Uterus (tissue), 4 donors: Measurements from ENCODE around the gene LYST. TPM values are rescaled to one million over a fixed set of nuclear protein-coding genes. Genes with fewer than 3 reads are reported as not detected.

Experiments used
- DNase-seq, 2 donors: peaks; one replicate each; pipeline ENCODE4 v3.0.0-alpha.2; 2019 to 2020
- H3K27ac ChIP-seq, 2 donors: fragments of 200-600 bp; sonication (generic); 1 replicate in 1 of 2; 2 replicates in 1 of 2; pipeline ENCODE4 v1.5.1; 2016 to 2018
- H3K27me3 ChIP-seq, 2 donors: fragments of 200-600 bp; sonication (generic); one replicate each; pipeline ENCODE4 v1.5.1; 2018 to 2019; ENCODE audit warnings: control low read depth in 1 of 2
- H3K36me3 ChIP-seq, 2 donors: fragments of 200-600 bp; sonication (generic); one replicate each; pipeline ENCODE4 v1.5.1; 2019; ENCODE audit warnings: control low read depth in 1 of 2
- H3K4me1 ChIP-seq, 2 donors: fragments of 200-600 bp; sonication (generic); one replicate each; pipeline ENCODE4 v1.5.1; 2018 to 2019; ENCODE audit warnings: control low read depth in 1 of 2
- H3K4me3 ChIP-seq, 2 donors: fragments of 200-600 bp; sonication (generic); 1 replicate in 1 of 2; 2 replicates in 1 of 2; pipeline ENCODE4 v1.5.1; 2018 to 2019; ENCODE audit warnings: mild to moderate bottlenecking in 1 of 2
- H3K9me3 ChIP-seq, 2 donors: fragments of 200-600 bp; sonication (generic); one replicate each; pipeline ENCODE4 v1.5.1; 2019; ENCODE audit warnings: control low read depth in 1 of 2
- POLR2A ChIP-seq, 2 donors: fragments of 450-650 bp; IDR thresholded peaks; one replicate each; pipeline ENCODE4 v1.6.1; 2016; ENCODE audit warnings: antibody characterized with exemption in 2 of 2, mild to moderate bottlenecking in 1 of 2, moderate library complexity in 1 of 2
- intact Hi-C: fragments of 100-400 bp; cut with DNase I; formaldehyde crosslinking; loops from one replicate; pipeline ENCODE4 v1.15.1; 2023; ENCODE audit warnings: low total_unique reads
- total RNA-seq, 4 donors: library from RNA; depleted of rRNA in 3 of 4; stranded (reverse); fragments of >200 nt in 3 of 4; gene quantifications; one replicate each; pipeline versions ENCODE4 v1.1.0 to v1.2.4, GENCODE V29; 2014 to 2023
- TF ChIP-seq, protein P1 (sequence below), 4 experiments: fragments of 200-600 bp in 2 of 4; fragments of 450-650 bp in 2 of 4; sonication (generic) in 2 of 4; IDR thresholded peaks; one replicate each; pipeline ENCODE4 v1.5.1; 2016 to 2019; ENCODE audit warnings: antibody characterized with exemption in 4 of 4, mild to moderate bottlenecking in 2 of 4, moderate library complexity in 1 of 4
- donor health status: DM: yes; HTN: yes; CAD: no.

The LYST gene
- total RNA-seq, 4 donors from 2014 or later = 25.6 to 68.2 (median 32.9) TPM

DNA sequence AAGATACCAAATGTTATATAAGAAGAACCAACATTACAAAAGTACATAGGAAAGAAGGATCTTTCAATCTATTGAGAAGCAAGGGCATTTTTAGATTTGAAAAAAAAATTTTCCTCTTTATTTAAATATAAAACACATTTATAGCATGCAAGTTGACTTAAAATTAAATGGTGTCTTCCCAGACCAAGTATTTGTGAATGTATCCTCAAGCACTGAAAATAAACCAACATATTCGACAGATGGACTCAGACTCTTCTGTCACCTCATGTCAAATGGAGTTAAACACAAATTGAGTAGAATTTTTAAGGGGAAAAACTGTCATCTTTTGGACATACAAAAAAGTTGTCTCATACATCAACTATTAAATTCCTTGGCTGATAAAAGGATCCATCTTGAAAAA is 140.1 kb downstream of the LYST start:
- no peak for DNase-seq
- Histone ChIP-seq H3K9me3 (no peaks in the 10 kb centered on the region), H3K4me3 (no peak overlapping the region), H3K27ac (no peak overlapping the region), H3K27me3 (no peaks in the 10 kb centered on the region), H3K36me3 (no peaks in the 10 kb centered on the region), H3K4me1 (no peaks in the 10 kb centered on the region)
- no peak for TF ChIP-seq POLR2A (IDR thresholded peaks at IDR 0.05)
- TF ChIP-seq, protein P1, sequence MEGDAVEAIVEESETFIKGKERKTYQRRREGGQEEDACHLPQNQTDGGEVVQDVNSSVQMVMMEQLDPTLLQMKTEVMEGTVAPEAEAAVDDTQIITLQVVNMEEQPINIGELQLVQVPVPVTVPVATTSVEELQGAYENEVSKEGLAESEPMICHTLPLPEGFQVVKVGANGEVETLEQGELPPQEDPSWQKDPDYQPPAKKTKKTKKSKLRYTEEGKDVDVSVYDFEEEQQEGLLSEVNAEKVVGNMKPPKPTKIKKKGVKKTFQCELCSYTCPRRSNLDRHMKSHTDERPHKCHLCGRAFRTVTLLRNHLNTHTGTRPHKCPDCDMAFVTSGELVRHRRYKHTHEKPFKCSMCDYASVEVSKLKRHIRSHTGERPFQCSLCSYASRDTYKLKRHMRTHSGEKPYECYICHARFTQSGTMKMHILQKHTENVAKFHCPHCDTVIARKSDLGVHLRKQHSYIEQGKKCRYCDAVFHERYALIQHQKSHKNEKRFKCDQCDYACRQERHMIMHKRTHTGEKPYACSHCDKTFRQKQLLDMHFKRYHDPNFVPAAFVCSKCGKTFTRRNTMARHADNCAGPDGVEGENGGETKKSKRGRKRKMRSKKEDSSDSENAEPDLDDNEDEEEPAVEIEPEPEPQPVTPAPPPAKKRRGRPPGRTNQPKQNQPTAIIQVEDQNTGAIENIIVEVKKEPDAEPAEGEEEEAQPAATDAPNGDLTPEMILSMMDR (IDR thresholded peaks at IDR 0.05) = no peak
- intact Hi-C loops = no loop called here

DNA sequence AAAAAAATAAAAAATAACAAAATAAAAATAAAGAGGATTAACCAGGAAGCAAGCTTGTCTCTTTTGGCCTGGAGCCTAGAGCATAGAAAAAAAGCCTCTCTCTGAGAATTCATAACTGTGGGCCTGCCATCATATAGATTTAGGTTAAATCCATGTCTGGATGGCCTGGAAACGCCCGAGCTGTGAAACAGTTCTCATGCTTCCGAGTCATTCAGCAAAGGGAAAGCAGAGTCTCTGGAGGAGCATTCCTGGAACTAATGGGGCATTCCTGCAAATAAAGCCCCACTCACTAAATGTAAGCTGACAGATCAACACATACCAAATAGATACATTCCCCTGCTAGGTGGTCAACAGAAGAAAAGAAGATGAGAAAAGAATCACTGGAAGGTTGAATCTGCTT is 141.3 kb downstream of the LYST start:
- intact Hi-C loops = no loop called here
- TF ChIP-seq, protein P1 (IDR thresholded peaks at IDR 0.05) = no peak
- TF ChIP-seq POLR2A (IDR thresholded peaks at IDR 0.05) = no peak
- H3K4me1 ChIP-seq = no peaks in the 10 kb centered on the region

DNA sequence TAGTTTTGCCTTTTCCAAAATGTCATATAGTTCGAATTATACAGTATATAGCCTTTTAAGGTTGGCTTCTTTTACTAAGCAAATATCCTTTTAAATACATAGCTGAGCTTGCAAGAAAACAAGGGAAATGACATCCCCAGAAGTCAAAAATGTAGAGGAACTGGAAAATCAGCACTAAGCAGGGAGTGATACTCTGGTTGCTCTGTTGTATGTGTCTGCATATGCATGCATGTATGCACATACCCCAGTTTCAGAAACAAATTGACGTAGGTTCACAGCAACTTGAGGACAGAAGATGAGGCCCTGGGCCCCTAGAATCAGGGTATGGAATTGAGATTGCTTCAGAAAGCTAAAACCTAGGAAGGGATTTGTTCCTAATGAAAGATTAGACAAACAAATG is 142.0 kb downstream of the LYST start:
- no peaks in the 10 kb centered on the region for H3K36me3 ChIP-seq
- intact Hi-C loops = no loop called here
- no peaks in the 10 kb centered on the region for H3K4me1 ChIP-seq
- no peaks in the 10 kb centered on the region for H3K27me3 ChIP-seq
- no peaks in the 10 kb centered on the region for H3K9me3 ChIP-seq
- TF ChIP-seq, protein P1 (IDR thresholded peaks at IDR 0.05) = no peak
- TF ChIP-seq POLR2A (IDR thresholded peaks at IDR 0.05) = no peak
- DNase-seq = no peak
- no peak overlapping the region for H3K27ac ChIP-seq
- no peak overlapping the region for H3K4me3 ChIP-seq

More for the DNA sequence above, 141.3 kb downstream of the LYST start:
- H3K36me3 ChIP-seq = no peaks in the 10 kb centered on the region
- H3K27me3 ChIP-seq = no peaks in the 10 kb centered on the region
- no peak for DNase-seq
- no peak overlapping the region for H3K4me3 ChIP-seq
- no peaks in the 10 kb centered on the region for H3K9me3 ChIP-seq
- H3K27ac ChIP-seq = no peak overlapping the region

DNA sequence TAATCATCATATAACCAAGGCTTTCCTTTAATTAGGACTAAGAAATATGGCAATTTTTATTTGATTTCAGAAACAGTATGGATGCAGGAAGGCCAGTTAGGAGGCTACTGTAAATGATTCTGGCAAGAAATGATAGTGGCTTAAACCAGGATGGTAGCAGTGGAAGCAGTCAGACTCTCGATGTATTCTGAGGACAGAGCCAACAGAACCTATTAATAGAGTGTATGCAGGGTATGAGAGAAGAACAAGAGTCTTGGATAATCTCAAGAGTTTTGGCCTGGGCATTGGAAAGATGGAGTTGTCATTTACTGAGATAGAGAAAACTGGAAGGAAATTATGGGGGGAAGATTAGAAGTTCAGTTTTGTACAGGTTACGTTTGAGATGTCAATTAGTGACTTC is 143.8 kb downstream of the LYST start:
- Histone ChIP-seq H3K27me3 (no peaks in the 10 kb centered on the region), H3K27ac (no peak overlapping the region), H3K4me3 (no peak overlapping the region), H3K4me1 (no peaks in the 10 kb centered on the region), H3K36me3 (no peaks in the 10 kb centered on the region), H3K9me3 (no peaks in the 10 kb centered on the region)
- no peak for DNase-seq
- intact Hi-C loops = no loop called here
- TF ChIP-seq, protein P1 (IDR thresholded peaks at IDR 0.05) = no peak
- TF ChIP-seq POLR2A (IDR thresholded peaks at IDR 0.05) = no peak

DNA sequence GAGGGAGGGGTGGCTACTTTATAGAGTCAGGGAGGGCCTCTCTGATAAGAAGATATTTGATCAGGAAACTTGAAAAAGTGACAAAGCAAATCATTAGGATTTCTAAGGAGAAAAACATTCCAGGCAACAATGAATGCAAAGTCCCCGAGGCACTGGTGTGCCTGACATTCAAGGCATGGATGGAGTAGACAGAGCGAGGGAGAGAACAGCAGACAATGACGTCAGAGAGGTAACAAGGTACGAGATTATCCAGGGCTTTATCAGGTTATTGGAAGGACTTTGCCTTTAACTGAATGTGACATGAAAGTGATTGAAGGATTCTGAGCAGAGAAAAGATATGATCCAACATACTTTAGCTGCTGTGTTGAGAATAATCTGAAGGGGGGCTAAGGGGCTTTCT is 144.7 kb downstream of the LYST start:
- no peak for DNase-seq
- intact Hi-C loops = no loop called here
- H3K27me3 ChIP-seq = no peaks in the 10 kb centered on the region
- H3K9me3 ChIP-seq = no peaks in the 10 kb centered on the region
- TF ChIP-seq, protein P1 (IDR thresholded peaks at IDR 0.05) = no peak
- no peak for TF ChIP-seq POLR2A (IDR thresholded peaks at IDR 0.05)
- no peak overlapping the region for H3K4me3 ChIP-seq
- H3K27ac ChIP-seq = no peak overlapping the region
- no peaks in the 10 kb centered on the region for H3K4me1 ChIP-seq
- no peaks in the 10 kb centered on the region for H3K36me3 ChIP-seq
